Fibroblast of the aortic adventitia (primary cell): ENCODE results near the gene PLEKHM2. TPM values are rescaled to one million over a fixed set of nuclear protein-coding genes. Genes with fewer than 3 reads are reported as not detected.

Experiments
- DNase-seq: peaks from one replicate; pipeline ENCODE4 v3.0.0-alpha.2; 2010; ENCODE audit warnings: low read depth
- H3K4me3 ChIP-seq: 2 replicates; pipeline ENCODE4 v1.5.1; 2011; ENCODE audit warnings: low read depth, mild to moderate bottlenecking, control low read depth, low read length, moderate library complexity
- total RNA-seq: library from RNA; depleted of rRNA; stranded (reverse); fragments of >200 nt; gene quantifications from 2 replicates; pipeline ENCODE4 v1.2.3, GENCODE V29; 2012; ENCODE audit warnings: low replicate concordance
- TF ChIP-seq, protein P1 (sequence below): IDR thresholded peaks from 2 replicates; pipeline ENCODE4 v1.5.1; 2011; ENCODE audit warnings: mild to moderate bottlenecking, low read length, control low read depth, inconsistent platforms; ENCODE audit not compliant: insufficient read depth

The PLEKHM2 gene
- total RNA-seq, 1 donor = 76.5 TPM

DNA sequence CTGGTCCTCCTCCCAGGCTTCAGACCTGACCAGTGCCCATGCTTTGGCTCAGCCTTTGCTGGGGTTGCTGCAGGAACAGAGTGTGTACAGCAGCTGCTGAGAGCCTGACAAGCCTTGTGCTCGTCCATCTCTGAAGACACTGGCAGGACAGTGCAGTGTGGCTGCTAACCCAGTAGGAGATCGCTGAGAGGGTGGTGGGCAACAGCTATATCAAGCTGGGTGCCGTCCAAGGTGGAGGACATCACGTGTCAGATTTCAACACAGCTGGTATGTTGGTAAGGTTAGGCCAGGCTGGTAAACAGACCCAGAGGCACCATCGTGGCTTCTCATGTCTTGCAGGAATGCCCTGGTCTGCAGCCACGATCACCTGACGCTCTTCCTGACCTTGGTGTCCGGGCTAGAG, 34.1 kb downstream of the PLEKHM2 start:
- TF ChIP-seq, protein P1, sequence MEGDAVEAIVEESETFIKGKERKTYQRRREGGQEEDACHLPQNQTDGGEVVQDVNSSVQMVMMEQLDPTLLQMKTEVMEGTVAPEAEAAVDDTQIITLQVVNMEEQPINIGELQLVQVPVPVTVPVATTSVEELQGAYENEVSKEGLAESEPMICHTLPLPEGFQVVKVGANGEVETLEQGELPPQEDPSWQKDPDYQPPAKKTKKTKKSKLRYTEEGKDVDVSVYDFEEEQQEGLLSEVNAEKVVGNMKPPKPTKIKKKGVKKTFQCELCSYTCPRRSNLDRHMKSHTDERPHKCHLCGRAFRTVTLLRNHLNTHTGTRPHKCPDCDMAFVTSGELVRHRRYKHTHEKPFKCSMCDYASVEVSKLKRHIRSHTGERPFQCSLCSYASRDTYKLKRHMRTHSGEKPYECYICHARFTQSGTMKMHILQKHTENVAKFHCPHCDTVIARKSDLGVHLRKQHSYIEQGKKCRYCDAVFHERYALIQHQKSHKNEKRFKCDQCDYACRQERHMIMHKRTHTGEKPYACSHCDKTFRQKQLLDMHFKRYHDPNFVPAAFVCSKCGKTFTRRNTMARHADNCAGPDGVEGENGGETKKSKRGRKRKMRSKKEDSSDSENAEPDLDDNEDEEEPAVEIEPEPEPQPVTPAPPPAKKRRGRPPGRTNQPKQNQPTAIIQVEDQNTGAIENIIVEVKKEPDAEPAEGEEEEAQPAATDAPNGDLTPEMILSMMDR = no peak
- no peak for DNase-seq
- H3K4me3 ChIP-seq = no peak overlapping the region

DNA sequence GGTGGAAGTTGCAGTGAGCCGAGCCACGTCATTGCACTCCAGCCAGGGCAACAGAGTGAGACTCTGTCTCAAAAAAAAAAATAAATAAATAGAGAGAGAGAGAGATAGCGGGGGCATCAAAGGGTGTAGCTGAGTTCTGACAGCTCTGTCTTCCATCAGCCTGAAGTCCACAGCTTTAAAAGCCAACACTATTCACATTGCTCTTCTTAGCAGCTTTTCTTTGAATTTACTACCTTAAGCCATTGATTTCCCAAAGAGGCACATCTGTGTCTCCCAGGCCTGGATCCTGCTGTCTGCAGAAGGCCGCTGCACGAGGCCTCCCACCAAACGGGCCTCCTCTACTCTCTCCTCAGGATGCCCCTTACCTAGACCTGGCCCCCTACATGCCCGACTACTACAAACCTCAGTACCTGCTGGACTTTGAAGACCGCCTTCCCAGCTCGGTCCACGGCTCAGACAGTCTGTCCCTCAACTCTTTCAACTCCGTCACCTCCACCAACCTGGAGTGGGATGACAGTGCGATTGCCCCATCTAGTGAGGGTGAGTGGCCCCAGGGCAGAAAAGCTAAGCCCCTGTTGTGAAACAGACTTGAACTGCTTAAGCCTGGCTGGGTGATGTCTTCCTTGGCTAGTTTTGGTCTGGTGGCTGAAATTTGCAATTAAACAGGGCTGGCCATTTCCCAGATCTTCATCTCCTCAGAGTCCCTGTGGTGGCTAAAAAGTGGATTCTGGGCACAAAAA, 35.4 kb downstream of the PLEKHM2 start:
- TF ChIP-seq, protein P1 = no peak
- no peak for DNase-seq

DNA sequence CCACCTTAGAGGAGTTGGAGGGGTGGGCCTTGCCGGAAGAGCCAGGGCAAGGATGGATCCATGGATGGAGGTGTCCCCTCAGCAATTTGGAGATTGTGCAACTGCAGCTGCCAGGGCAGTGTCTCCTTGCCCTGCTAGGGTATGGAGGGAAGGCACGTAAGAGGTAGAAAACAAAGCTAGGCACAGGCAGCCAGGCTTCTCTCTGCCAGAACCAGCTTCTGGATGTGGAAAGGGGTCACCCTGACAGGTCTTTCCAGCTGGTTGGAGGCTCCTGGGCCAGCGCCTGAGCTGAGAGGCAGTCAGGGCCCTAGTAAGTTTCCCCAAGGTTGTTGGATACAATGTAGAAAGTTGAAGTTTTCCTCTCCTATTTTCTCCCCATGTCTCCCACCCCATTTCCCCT, 36.7 kb downstream of the PLEKHM2 start:
- TF ChIP-seq, protein P1 = no peak
- no peak overlapping the region for H3K4me3 ChIP-seq
- DNase-seq = no peak

More for the DNA sequence above, 35.4 kb downstream of the PLEKHM2 start:
- H3K4me3 ChIP-seq = no peak overlapping the region

DNA sequence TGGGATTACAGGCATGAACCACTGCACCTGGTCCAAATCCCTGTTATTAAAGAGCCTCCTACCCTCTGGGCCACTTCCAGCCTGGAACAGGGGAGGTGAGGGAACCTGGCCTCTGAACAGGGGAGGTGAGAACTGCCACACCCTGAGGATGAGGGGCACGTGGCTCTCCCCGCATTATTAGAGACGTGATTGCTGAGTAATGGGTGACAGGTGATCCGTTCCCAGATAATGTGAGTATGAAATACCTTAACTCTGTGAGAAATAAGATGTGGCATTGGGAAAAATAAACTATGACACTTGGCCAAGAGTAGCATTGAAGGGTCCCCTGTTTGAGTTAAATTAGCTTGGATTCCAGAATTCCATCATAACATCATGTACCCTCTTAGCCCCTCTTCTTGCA, 38.3 kb downstream of the PLEKHM2 start:
- H3K4me3 ChIP-seq = no peak overlapping the region
- TF ChIP-seq, protein P1 = no peak
- no peak for DNase-seq

DNA sequence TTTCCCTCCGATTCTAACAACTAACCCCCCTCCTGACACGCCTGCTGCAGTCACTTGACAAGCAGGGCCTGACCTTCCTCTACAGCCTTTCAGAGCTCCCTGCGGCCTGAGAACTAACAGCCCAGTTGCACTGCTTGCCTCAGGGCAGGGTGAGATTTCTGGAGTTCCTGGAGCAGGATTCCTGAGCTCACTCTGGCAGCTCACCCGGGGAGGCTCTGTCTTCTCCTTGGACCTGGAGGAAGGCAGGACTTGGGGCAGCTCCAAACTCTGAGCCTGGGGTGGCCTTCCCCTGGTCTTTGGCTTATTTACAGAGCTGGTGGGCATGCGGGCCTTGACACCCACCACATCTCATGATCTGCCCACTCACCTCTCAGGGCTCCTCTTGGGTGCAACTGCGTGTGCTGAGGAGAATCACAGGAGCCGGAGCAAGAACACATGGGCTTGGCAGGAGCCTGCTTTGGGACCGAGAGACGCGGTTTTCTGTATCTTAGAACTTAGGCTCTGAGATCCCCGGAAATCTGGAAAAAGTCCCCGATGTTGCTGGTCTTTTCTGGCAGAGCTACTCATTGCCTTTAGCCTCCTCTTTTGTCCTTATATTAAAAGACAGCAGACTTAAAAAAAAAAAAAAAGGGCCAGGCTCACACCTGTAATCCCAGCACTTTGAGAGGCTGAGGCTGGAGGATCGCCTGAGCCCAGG, 38.9 kb downstream of the PLEKHM2 start:
- peak; percentile 15 for DNase-seq
- TF ChIP-seq, protein P1 = no peak

DNA sequence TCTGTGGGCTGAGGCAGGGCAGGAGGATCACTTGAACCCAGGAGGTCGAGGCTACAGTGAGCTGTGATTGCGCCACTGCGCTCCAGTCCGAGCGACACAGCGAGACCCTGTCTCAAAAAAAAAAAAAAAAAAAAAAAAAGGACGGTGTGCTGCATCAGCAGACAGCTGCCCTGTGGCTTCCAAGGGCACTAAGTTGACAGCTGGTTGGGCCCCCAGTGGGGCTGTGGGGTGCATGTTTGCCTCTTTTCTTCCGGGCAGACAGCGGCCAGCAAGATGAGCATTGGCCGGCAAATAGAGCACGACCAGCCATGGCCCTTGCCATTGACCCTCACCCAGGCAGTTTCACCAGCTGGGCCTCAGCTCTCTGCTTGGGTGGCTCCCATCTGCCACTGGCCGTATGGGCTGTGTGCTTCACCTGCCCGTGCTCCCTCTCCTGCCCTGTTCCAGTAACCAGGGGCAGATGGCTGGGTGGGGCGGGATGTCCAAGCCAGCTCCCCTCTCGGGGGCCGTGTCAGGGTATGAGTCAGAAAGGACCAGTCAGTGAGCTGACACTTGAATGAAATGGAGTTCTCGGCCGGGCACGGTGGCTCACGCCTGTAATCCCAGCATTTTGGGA, 39.6 kb downstream of the PLEKHM2 start:
- no peak for DNase-seq

More for the DNA sequence above, 38.9 kb downstream of the PLEKHM2 start:
- H3K4me3 ChIP-seq = no peak overlapping the region

More for the DNA sequence above, 39.6 kb downstream of the PLEKHM2 start:
- TF ChIP-seq, protein P1 = no peak
- H3K4me3 ChIP-seq = no peak overlapping the region
